Right ventricle myocardium inferior (tissue), 1 donor: ENCODE data around the gene HBZ. TPM values are rescaled to one million over a fixed set of nuclear protein-coding genes. Genes with fewer than 3 reads are reported as not detected.
"Not testable (repeated sequence)": the region's sequence is repeated elsewhere in the genome, so short reads cannot be mapped to it uniquely, and the experiment has no call there.

Experiments used
- ATAC-seq: fragments of 200-7000 bp; cut with Tn5 transposase; one replicate; pipeline ENCODE4 v1.9.1; 2020; ENCODE audit warnings: mild to moderate bottlenecking, moderate library complexity
- DNase-seq: peaks from one replicate; pipeline ENCODE4 v3.0.0; 2021; ENCODE audit errors: missing footprints
- intact Hi-C: fragments of 100-400 bp; cut with DNase I; formaldehyde crosslinking; loops from one replicate; pipeline ENCODE4 v1.11.0; 2022
- total RNA-seq: library from RNA; stranded (reverse); fragmentation: NEBNext Ultra II Directional; extraction: Animal tissue kit (Norgen Biotek cat#: 25700); gene quantifications from one replicate; pipeline ENCODE4 v1.2.1, GENCODE V29; 2021
- donor health status: DM: no; HTN: yes; CAD: no; lungs with severe emphysema.

HBZ gene
- total RNA-seq, 1 donor from 2014 or later = not detected

GRCh38 chr16:191831-192230 is 39.4 kb downstream of the HBZ start:
- DNase-seq = no peak
- ATAC-seq = no peak
- intact Hi-C loops = no loop called here

GRCh38 chr16:192686-193085 is 40.2 kb downstream of the HBZ start:
- DNase-seq = no peak
- ATAC-seq = no peak
- intact Hi-C loops = no loop called here

GRCh38 chr16:193441-193840 is 41.0 kb downstream of the HBZ start:
- intact Hi-C loops = no loop called here
- DNase-seq (no peak), ATAC-seq (no peak)

GRCh38 chr16:194516-194915 is 42.1 kb downstream of the HBZ start:
- DNase-seq = no peak
- no peak for ATAC-seq
- intact Hi-C loops = no loop called here

GRCh38 chr16:200388-200787 is 47.9 kb downstream of the HBZ start:
- intact Hi-C loops = no loop called here
- ATAC-seq = no peak
- DNase-seq = no peak

GRCh38 chr16:203246-203645 is 50.8 kb downstream of the HBZ start:
- intact Hi-C loops = no loop called here
- DNase-seq = no peak
- no peak for ATAC-seq

GRCh38 chr16:204046-204445 is 51.6 kb downstream of the HBZ start:
- ATAC-seq, intact Hi-C loops, DNase-seq: not testable (repeated sequence)

Other genes starting within 250 kb of the HBZ start
- 11.3 TPM for gene POLR3K, start 99.0 kb upstream of the HBZ start, total RNA-seq
- 80.7 TPM for gene SNRNP25, start 98.8 kb upstream of the HBZ start, total RNA-seq
- gene RHBDF1, start 80.0 kb upstream of the HBZ start, total RNA-seq = 24.5 TPM
- gene MPG, start 74.4 kb upstream of the HBZ start, total RNA-seq = 37.2 TPM
- gene NPRL3, start 14.0 kb upstream of the HBZ start, total RNA-seq = 18.5 TPM
- gene HBM, start 13.3 kb downstream of the HBZ start, total RNA-seq = not detected
- gene HBA2, start 20.2 kb downstream of the HBZ start, total RNA-seq = 86.1 TPM
- 91.7 TPM for gene HBA1, start 24.0 kb downstream of the HBZ start, total RNA-seq
- not detected for gene HBQ1, start 27.8 kb downstream of the HBZ start, total RNA-seq
- gene LUC7L, start 76.8 kb downstream of the HBZ start, total RNA-seq = 23.5 TPM
- gene FAM234A, start 82.2 kb downstream of the HBZ start, total RNA-seq = 144 TPM
- 15.4 TPM for gene RGS11, start 123.3 kb downstream of the HBZ start, total RNA-seq
- gene ARHGDIG, start 127.9 kb downstream of the HBZ start, total RNA-seq = 9.3 TPM
- 1.6 TPM for gene PDIA2, start 130.5 kb downstream of the HBZ start, total RNA-seq
- 12.8 TPM for gene AXIN1, start 200.1 kb downstream of the HBZ start, total RNA-seq
- 83.1 TPM for gene MRPL28, start 217.9 kb downstream of the HBZ start, total RNA-seq
- gene PGAP6, start 229.3 kb downstream of the HBZ start, total RNA-seq = 32.1 TPM
- 91.3 TPM for gene NME4, start 244.6 kb downstream of the HBZ start, total RNA-seq
- 10.6 TPM for gene DECR2, start 249.2 kb downstream of the HBZ start, total RNA-seq